K562 (cell line): ENCODE measurements around the gene REEP3. TPM values are rescaled to one million over a fixed set of nuclear protein-coding genes. Genes with fewer than 3 reads are reported as not detected.

Experiments
- ATAC-seq: fragments of 200-7000 bp; cut with Tn5 transposase; 3 replicates; pipeline ENCODE4 v1.9.1; 2020; ENCODE audit warnings: moderate library complexity
- BruUV-seq: library from RNA; stranded (reverse); fragments of 400-500 nt; replicated peaks from 2 replicates; lab custom pipeline; 2021; lab: Mats Ljungman, UMichigan
- CTCF ChIA-PET: fragments of 300-600 bp; formaldehyde crosslinking; extraction: SDS; loops from one replicate; lab custom pipeline; 2021; ENCODE audit warnings: low intra/inter-chr PET ratio; lab: Yijun Ruan, JAX
- POLR2A ChIA-PET: fragments of 300-600, 350-650 bp; sonication (Branson Sonifier 250); formaldehyde crosslinking; extraction: SDS; loops from one replicate; lab custom pipeline; 2021; ENCODE audit warnings: antibody characterized with exemption, inconsistent platforms; lab: Yijun Ruan, JAX
- DNase-seq, 4 experiments: peaks; one replicate each; pipeline versions ENCODE4 v3.0.0 to v3.0.0-alpha.2; 2011 to 2018; ENCODE audit warnings: low spot score in 3 of 4, mixed read lengths in 3 of 4; ENCODE audit errors: extremely low read depth in 1 of 4
- FAIRE-seq: peaks from 2 replicates; lab custom pipeline; 2011; peaks lifted over from hg19 to GRCh38; lab: Jason Lieb, UNC
- H2AFZ ChIP-seq: 2 replicates; pipeline ENCODE4 v1.6.0; 2011; ENCODE audit warnings: low read depth, low read length, control low read depth, inconsistent platforms
- H3K27ac ChIP-seq: fragments of 200-600 bp; 3 replicates; pipeline ENCODE4 v1.8.0; 2011; ENCODE audit warnings: low read depth, mild to moderate bottlenecking, control low read depth, inconsistent platforms, low read length, moderate library complexity, mixed read lengths; ENCODE audit errors: extremely low read depth
- H3K27me3 ChIP-seq, 2 experiments: fragments of 300-600 bp in 1 of 2; 2 replicates in 1 of 2; 3 replicates in 1 of 2; pipeline versions ENCODE4 v1.6.0 to v1.8.0; 2011; ENCODE audit warnings: inconsistent platforms in 2 of 2, low read length in 2 of 2, mild to moderate bottlenecking in 1 of 2, mixed read lengths in 1 of 2, moderate library complexity in 1 of 2; ENCODE audit not compliant: control insufficient read depth in 2 of 2, insufficient read depth in 2 of 2
- H3K36me3 ChIP-seq: fragments of 300-600 bp; 3 replicates; pipeline ENCODE4 v1.8.0; 2011; ENCODE audit warnings: mild to moderate bottlenecking, low read length, inconsistent platforms; ENCODE audit not compliant: control insufficient read depth, insufficient read depth
- H3K4me1 ChIP-seq, 2 experiments: fragments of 200-600 bp in 1 of 2; replicated peaks in 1 of 2; 2 replicates in 1 of 2; 3 replicates in 1 of 2; pipeline versions ENCODE4 v1.5.1 to v1.8.0; 2011; ENCODE audit warnings: inconsistent platforms in 2 of 2, low read length in 2 of 2, mild to moderate bottlenecking in 1 of 2, mixed read lengths in 1 of 2, moderate library complexity in 1 of 2; ENCODE audit not compliant: control insufficient read depth in 2 of 2, insufficient read depth in 2 of 2
- H3K4me2 ChIP-seq: 2 replicates; pipeline ENCODE4 v1.6.1; 2011; ENCODE audit warnings: low read length, control low read depth, inconsistent platforms, mixed read lengths; ENCODE audit not compliant: insufficient read depth
- H3K4me3 ChIP-seq: fragments of 200-600 bp; sonication (generic), shearing (Covaris generic); 2 replicates; pipeline ENCODE4 v1.5.1; 2016; ENCODE audit warnings: control low read depth, inconsistent platforms
- H3K79me2 ChIP-seq: fragments of 200-600 bp; 3 replicates; pipeline ENCODE4 v1.8.0; 2011; ENCODE audit warnings: low read length, inconsistent platforms; ENCODE audit not compliant: control insufficient read depth, insufficient read depth
- H3K9ac ChIP-seq, 2 experiments: 2 replicates each; pipeline versions ENCODE4 v1.6.0 to v1.6.1; 2011; ENCODE audit warnings: low read depth in 2 of 2, low read length in 2 of 2, control low read depth in 1 of 2, inconsistent platforms in 1 of 2, mild to moderate bottlenecking in 1 of 2, mixed read lengths in 1 of 2; ENCODE audit not compliant: insufficient read depth in 1 of 2
- H3K9me1 ChIP-seq: one replicate; pipeline ENCODE4 v1.6.0; 2011; ENCODE audit warnings: inconsistent platforms, mild to moderate bottlenecking, low read length, moderate library complexity; ENCODE audit not compliant: control insufficient read depth, insufficient read depth
- H3K9me3 ChIP-seq: replicated peaks from 2 replicates; pipeline ENCODE4 v1.5.1; 2011; ENCODE audit warnings: low read depth, low read length, inconsistent platforms; ENCODE audit not compliant: control insufficient read depth, insufficient read depth
- H4K20me1 ChIP-seq: replicated peaks from 2 replicates; pipeline ENCODE4 v1.6.1; 2011; ENCODE audit warnings: low read length, inconsistent platforms, mixed read lengths; ENCODE audit not compliant: control insufficient read depth, insufficient read depth
- BCL6 ChIP-seq: fragments of 250-450 bp; sonication (Bioruptor Pico); IDR thresholded peaks from 2 replicates; pipeline ENCODE4 v1.4.0; 2020
- CBX5 ChIP-seq: IDR thresholded peaks from 2 replicates; pipeline ENCODE4 v1.6.1; 2014; ENCODE audit warnings: low read depth, borderline replicate concordance
- CCNT2 ChIP-seq: IDR thresholded peaks from 2 replicates; pipeline ENCODE4 v1.6.1; 2011; ENCODE audit warnings: borderline replicate concordance, low read depth, mild to moderate bottlenecking, moderate library complexity, mixed read lengths, low read length; ENCODE audit not compliant: insufficient read length; ENCODE audit errors: extremely low read depth
- CHD1 ChIP-seq: fragments of 200-600 bp; sonication (generic); IDR thresholded peaks from one replicate; pipeline ENCODE4 v1.6.1; 2012; ENCODE audit warnings: mild to moderate bottlenecking, moderate library complexity, low read length, inconsistent platforms
- HCFC1 ChIP-seq: IDR thresholded peaks from 2 replicates; pipeline ENCODE4 v1.6.1; 2012; ENCODE audit warnings: low read depth, low read length, improper control_type of control experiment
- KAT2B ChIP-seq: IDR thresholded peaks from one replicate; pipeline ENCODE4 v1.6.1; 2012; ENCODE audit warnings: low read depth, mild to moderate bottlenecking, control low read depth, inconsistent platforms, low read length, moderate library complexity
- KLF13 ChIP-seq: fragments of 450-650 bp; IDR thresholded peaks from 2 replicates; pipeline ENCODE4 v1.6.1; 2016; ENCODE audit warnings: missing genetic modification characterization, low read depth, mild to moderate bottlenecking, missing compliant biosample characterization, moderate library complexity, borderline replicate concordance
- NR3C1 ChIP-seq: sonication (generic); formaldehyde crosslinking; IDR thresholded peaks from 2 replicates; pipeline ENCODE4 v1.8.1; 2022; ENCODE audit warnings: missing genetic modification reagents
- RBBP5 ChIP-seq: fragments of 200-600 bp; sonication (generic); IDR thresholded peaks from 2 replicates; pipeline ENCODE4 v1.6.1; 2012; ENCODE audit warnings: borderline replicate concordance, mild to moderate bottlenecking, low read length, control low read depth, inconsistent platforms; ENCODE audit not compliant: insufficient read depth, poor library complexity, severe bottlenecking
- TCFL5 ChIP-seq: fragments of 250-450 bp; sonication (Bioruptor Pico); conservative IDR thresholded peaks from 2 replicates; pipeline ENCODE4 v1.6.1; 2021; ENCODE audit warnings: mild to moderate bottlenecking, moderate library complexity, matching md5 sums
- THRAP3 ChIP-seq: fragments of 450-650 bp; IDR thresholded peaks from 2 replicates; pipeline ENCODE4 v1.6.1; 2016; ENCODE audit warnings: mild to moderate bottlenecking, inconsistent platforms, borderline replicate concordance
- ZNF143 ChIP-seq: sonication (generic); formaldehyde crosslinking; IDR thresholded peaks from 2 replicates; pipeline ENCODE4 v1.9.0; 2022; ENCODE audit warnings: mild to moderate bottlenecking, missing genetic modification reagents
- WGBS: fragments of 100-300 bp; shearing (Covaris generic); methylation state at CpG from one replicate; pipeline ENCODE4 v1.1.6; 2016; ENCODE audit warnings: low coverage, mixed read lengths; ENCODE audit not compliant: insufficient coverage; ENCODE audit errors: missing lambda C conversion rate; 5-methylcytosine and 5-hydroxymethylcytosine counted together
- in situ Hi-C: fragments of 300-500 bp; cut with MboI; formaldehyde crosslinking; loops from 4 replicates; pipeline ENCODE4 v1.15.0; 2018; ENCODE audit warnings: inconsistent platforms, mixed read lengths
- intact Hi-C: fragments of 100-400 bp; cut with micrococcal nuclease; formaldehyde crosslinking; loops from 2 replicates; pipeline ENCODE4 v1.14.2; 2022
- polyA plus RNA-seq, 8 experiments: library from polyadenylated mRNA; depleted of rRNA in 4 of 8; stranded (reverse) in 5 of 8; unstranded in 3 of 8; fragments of >200 nt; fragmentation: Nextera tagmentation in 2 of 8; fragmentation: Illumina TruSeq in 1 of 8; extraction: Ambion mirVana in 2 of 8; extraction: Trizol in 1 of 8; gene quantifications; 2 replicates each; pipeline versions ENCODE4 v1.2.1 to v1.2.3, GENCODE V29; 2011 to 2014; ENCODE audit warnings: inconsistent platforms in 1 of 8, missing spikeins in 1 of 8
- total RNA-seq, 7 experiments: library from RNA; depleted of rRNA in 6 of 7; stranded (reverse); fragments of >200 nt in 6 of 7; fragmentation: Illumina TruSeq in 2 of 7; extraction: Trizol in 2 of 7; gene quantifications; 2 replicates each; pipeline versions ENCODE4 v1.2.1 to v1.2.3, GENCODE V29; 2011 to 2021; ENCODE audit warnings: low replicate concordance in 1 of 7

Gene REEP3
- total and polyA plus RNA-seq, 9 of the 15 experiments (the other 6 are each of a cell fraction or from before 2014, with no cell fraction given), result 3.4 to 13.4 (median 9.2) TPM

- Histone ChIP-seq H4K20me1 (0 out of 2 replicates have a peak, but pooled peaks cover 3% of the 10 kb centered on the region), H3K4me1 (peaks cover 9 to 14% of the 10 kb centered on the region in 2 experiments; a peak in 4 of 5 replicates), H3K9me1 (no peaks in the 10 kb centered on the region), H3K79me2 (peaks cover 9% of the 10 kb centered on the region; the same call in 2 of the 3 replicates), H3K36me3 (no peaks in the 10 kb centered on the region), H3K9ac (no peak overlapping the region), H3K9me3 (no peaks in the 10 kb centered on the region), H3K27me3 (no peaks in the 10 kb centered on the region), H3K4me2 (no peak overlapping the region), H3K27ac (no peak overlapping the region), H2AFZ (no peak overlapping the region), H3K4me3 (no peak overlapping the region)
- ChIA-PET POLR2A (interaction anchor here (0.7 kb wide), 1 partner anchor 21 kb away, joined by 3 read pairs; no protein-coding TSS in a partner anchor), CTCF (no interaction called here)
- DNase-seq, result no peak
- in situ Hi-C loops, result no loop called here
- TF ChIP-seq KAT2B, result no peak
- no peak for TF ChIP-seq THRAP3
- TF ChIP-seq CHD1, result no peak
- TF ChIP-seq ZNF143 (CRISPR knock-in tag), result no peak
- TF ChIP-seq NR3C1 (CRISPR knock-in tag), result no peak
- TF ChIP-seq HCFC1, result no peak
- no peak for TF ChIP-seq KLF13 (tag)
- no peak for TF ChIP-seq CCNT2
- TF ChIP-seq CBX5, result no peak
- TF ChIP-seq RBBP5, result no peak
- TF ChIP-seq TCFL5 (CRISPR knock-in tag), result no peak
- TF ChIP-seq BCL6, result no peak
- intact Hi-C loops, result no loop called here
- no peak for FAIRE-seq
- 80% methylated on average over 1 of the region's 1 CpG for WGBS
- no TSS peak for BruUV-seq
- ATAC-seq, result no peak
Observed at GRCh38 chr10:63585041-63585440, 63.8 kb downstream of the REEP3 start.
